ENCODE measurements around the gene PGAP3.

DNA sequence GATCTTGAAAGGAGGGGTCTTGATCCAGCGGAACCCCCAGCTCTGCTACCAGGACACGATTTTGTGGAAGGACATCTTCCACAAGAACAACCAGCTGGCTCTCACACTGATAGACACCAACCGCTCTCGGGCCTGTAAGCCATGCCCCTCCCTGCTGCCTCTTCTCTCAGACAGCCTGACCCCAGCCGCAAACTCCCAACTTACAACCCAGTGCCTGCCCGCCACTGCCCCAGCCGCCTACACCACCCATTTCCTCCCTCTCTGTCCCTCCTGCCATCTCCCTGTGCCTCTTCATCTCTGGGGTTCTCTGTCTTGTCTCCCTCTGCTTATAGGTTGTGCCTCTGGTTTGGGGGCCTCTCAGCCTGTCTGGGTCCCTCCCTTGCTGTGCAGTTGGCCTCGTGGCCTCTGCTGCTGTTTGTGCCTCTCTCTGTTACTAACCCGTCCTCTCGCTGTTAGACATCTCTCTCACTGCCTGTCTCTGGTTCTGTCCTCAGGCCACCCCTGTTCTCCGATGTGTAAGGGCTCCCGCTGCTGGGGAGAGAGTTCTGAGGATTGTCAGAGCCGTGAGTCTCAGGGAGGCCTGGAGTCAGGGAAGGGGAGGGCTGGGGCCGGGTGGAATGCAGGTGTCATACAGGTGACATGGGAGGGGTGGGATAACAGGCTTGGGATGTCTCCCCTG, 21.6 kb upstream of the PGAP3 start:
- TF ChIP-seq, protein P1, sequence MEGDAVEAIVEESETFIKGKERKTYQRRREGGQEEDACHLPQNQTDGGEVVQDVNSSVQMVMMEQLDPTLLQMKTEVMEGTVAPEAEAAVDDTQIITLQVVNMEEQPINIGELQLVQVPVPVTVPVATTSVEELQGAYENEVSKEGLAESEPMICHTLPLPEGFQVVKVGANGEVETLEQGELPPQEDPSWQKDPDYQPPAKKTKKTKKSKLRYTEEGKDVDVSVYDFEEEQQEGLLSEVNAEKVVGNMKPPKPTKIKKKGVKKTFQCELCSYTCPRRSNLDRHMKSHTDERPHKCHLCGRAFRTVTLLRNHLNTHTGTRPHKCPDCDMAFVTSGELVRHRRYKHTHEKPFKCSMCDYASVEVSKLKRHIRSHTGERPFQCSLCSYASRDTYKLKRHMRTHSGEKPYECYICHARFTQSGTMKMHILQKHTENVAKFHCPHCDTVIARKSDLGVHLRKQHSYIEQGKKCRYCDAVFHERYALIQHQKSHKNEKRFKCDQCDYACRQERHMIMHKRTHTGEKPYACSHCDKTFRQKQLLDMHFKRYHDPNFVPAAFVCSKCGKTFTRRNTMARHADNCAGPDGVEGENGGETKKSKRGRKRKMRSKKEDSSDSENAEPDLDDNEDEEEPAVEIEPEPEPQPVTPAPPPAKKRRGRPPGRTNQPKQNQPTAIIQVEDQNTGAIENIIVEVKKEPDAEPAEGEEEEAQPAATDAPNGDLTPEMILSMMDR (IDR thresholded peaks at IDR 0.05; ENCODE audit: low read depth, low read length): no peak
- TF ChIP-seq MYC (IDR thresholded peaks at IDR 0.05; ENCODE audit: low read depth, low read length): no peak
- TF ChIP-seq, protein P2, sequence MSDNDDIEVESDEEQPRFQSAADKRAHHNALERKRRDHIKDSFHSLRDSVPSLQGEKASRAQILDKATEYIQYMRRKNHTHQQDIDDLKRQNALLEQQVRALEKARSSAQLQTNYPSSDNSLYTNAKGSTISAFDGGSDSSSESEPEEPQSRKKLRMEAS (IDR thresholded peaks at IDR 0.05; ENCODE audit: low read depth, low read length): no peak
- no peak for TF ChIP-seq POLR2A (IDR thresholded peaks at IDR 0.05; ENCODE audit: extremely low read depth, insufficient read length)
